GM21825 (cell line): ENCODE measurements around the gene HNRNPAB.
A peak's percentile ranks its signal among the peaks of the same experiment; 100 is the strongest.
"Not testable (repeated sequence)": the region's sequence is repeated elsewhere in the genome, so short reads cannot be mapped to it uniquely, and the experiment has no call there.

Experiments used
- ATAC-seq: cut with Tn5 transposase; IDR thresholded peaks from one replicate; pipeline ENCODE4 v1.9.1; 2021; ENCODE audit warnings: mild to moderate bottlenecking, moderate library complexity; ENCODE audit not compliant: unreplicated experiment

HNRNPAB gene

GRCh38 chr5:178196281-178196812, 8.0 kb upstream of the HNRNPAB start:
- ATAC-seq: no peak

DNA sequence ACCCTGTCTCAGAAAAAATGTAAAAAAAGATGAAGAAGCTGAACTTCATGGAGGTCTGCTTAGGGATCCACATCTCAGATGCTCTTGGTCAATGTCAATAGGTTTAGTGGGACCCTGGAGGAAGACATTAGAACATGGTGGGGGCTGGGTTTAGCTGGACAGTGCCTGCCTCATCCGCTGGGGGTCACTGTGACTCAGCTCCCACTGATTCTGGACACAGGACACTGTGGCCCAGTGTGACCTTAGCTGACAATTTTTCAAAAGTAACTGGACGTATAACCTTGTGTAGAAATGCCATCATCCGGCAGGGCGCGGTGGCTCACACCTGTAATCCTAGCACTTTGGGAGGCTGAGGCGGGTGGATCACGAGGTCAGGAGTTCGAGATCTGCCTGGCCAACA, 7.3 kb upstream of the HNRNPAB start:
- no peak for ATAC-seq

DNA sequence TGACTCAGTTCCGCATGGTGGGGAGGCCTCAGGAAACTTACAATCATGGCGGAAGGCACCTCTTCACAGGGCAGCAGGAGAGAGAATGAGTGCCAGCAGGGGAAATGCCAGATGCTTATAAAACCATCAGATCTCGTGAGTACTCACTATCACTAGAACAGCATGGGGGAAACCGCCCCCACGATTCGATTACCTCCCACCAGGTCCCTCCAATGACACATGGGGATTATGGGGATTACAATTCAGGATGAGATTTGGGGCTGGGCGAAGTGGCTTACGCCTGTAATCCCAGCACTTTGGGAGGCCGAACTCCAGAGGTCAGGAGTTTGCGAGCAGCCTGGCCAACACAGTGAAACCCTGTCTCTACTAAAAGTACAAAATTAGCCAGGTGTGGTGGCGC, 6.2 kb upstream of the HNRNPAB start:
- ATAC-seq: not testable (repeated sequence)

DNA sequence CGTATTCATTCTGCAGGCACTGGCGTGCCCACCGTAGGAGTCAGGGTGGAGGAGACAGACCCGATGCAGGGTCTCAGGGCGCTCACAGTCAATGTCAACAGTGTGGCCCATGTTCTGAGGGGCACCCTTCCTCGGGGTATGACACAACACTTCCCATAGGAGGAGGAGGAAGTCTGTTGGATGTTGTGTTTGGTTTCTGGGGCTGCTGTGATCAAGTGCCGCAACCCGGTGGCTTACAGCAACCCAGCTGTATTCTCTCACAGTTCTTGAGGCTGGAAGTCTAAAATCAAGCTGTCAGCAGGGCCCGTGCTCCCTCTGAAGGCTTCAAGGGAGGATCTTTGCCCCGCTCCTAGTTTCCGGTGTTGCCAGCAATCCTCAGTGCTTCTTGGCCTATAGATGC, 5.6 kb upstream of the HNRNPAB start:
- no peak for ATAC-seq

DNA sequence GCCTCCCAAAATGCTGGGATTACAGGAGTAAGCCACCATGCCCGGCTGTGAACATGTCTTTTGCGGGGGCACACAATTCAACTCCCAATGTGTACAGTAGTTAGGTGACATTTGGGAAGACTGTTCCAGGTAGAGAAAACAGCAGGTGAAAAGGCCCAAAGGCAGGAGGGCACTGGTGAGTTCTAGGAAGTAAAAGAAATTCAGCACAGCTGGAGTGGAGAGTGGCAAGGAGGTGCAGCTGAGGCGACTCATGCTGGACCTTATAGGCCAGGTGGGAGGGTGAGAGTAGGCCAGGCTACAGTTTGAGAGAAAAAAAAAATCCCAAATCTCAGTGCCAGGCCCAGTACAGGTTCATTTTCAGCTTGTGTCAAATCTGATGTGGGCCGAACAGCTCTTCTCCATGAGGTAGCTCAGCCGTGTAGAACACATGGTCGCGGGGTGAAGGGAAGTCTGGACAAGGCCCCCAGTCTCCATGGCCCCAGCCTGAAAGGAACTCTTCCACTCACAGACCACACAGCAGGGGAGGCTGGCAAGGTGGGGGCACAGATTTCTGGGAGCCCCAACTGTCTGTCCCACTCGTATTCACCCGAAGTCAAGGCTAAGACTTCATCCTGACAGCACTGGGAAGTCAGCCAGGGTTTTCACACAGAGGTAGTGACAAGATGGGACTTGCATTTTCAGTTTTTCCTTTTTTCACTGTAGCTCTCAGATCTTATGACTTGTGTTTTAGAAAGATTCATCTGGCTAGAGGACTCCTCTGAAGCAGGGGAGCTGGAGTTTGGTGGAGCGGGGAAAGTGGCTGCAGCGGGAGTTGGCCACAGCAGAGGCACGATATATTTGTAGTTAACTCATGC, 4.5 kb upstream of the HNRNPAB start:
- ATAC-seq: no peak

DNA sequence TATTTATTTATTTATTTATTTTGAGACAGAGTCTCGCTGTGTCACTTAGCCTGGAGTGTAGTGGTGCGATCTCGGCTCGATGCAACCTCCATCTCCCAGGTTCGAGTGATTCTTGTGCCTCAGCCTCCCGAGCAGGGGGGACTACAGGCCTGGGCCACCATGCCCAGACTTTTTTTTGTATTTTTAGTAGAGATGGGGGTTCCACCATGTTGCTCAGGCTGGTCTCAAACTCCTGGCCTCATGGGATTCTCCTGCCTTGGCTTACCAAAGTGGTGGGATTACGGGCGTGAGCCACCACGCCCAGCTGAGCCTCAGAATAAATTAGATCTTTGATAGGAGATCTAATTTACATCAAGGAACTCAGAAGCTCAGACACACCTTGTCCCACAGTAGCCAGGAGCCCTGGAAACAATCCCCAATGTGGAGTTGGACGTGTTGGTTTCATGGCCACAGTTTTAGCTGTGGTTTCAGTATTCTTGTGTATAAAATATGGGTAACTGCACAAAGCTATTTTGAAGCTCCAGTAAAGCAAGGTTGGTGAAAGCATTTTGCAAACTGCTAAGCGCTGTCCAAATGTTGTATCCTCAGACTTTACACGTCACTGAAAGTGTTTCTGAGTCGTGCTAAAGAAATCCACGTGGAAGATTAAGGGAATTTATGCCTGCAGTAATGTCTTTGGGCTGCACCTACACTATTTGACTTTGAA, 3.0 kb upstream of the HNRNPAB start:
- no peak for ATAC-seq

DNA sequence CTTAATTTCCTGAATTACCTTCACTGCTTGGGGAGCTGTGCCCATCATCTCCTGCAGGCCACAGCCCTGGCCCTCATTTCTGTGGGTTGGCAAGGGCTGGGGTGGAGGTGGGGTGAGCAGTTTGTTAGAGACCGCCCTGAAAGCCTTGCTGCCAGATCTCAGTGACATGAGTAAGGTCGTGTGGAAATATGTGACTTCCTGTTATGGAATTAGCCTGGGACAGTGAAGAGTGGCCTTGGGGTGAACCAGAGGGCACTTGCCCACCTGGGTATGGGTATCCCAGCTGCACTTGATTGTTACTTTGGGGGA, 2.5 kb upstream of the HNRNPAB start:
- ATAC-seq: no peak

- no peak for ATAC-seq
Observed at GRCh38 chr5:178202541-178202940, 1.8 kb upstream of the HNRNPAB start.

GRCh38 chr5:178203670-178204181, 607 bp upstream of the HNRNPAB start:
- no peak for ATAC-seq

- peak; percentile 56 for ATAC-seq
Observed at GRCh38 chr5:178204935-178205748, 809 bp downstream of the HNRNPAB start.

DNA sequence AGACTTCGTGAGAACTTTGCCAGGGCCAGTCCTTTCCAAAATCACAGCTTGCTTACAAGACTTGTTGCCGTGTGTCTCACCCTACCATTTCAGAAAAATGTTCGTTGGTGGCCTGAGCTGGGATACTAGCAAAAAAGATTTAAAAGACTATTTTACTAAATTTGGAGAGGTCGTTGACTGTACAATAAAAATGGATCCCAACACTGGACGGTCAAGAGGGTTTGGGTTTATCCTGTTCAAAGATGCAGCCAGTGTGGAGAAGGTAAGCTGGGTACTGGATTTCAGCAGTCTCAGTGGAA, 1.4 kb downstream of the HNRNPAB start:
- ATAC-seq: no peak

DNA sequence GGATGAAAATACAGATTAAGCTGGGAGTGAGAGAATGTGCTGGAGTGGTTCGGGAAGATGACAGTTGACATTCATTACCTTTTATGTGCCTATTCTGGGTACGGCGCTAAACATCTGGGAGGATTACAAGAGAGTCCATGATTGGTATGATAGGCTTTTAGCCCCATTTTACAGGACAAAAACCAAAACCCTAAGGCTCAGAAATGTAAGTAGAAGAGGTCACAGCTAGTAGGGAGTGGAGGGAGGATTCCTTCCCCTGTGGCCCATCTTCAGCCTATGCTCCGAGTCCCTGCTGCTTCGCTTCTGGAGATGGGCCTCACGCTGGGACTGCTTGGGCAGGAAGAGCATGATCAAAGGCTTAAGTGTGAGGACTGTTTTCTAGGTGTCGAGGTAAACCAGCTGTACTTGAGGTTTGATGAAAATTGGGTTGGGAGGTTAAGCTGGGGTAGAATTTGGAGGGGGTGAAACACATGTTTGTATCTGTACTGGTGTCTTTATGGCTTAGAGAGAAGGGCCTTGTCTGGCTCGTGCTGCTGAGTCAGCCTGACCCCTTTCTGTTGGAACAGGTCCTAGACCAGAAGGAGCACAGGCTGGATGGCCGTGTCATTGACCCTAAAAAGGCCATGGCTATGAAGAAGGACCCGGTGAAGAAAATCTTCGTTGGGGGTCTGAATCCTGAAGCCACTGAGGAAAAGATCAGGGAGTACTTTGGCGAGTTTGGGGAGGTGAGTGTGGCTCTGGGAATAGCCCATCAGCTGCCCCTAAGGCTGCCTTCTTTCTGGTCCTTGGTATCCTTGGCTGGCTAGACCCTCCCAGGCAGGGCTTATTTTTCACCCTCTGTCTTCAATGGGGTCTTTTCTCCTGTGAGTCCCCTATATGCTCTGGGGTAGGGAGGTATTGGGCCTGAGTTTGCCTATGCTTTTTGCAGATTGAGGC, 2.1 kb downstream of the HNRNPAB start:
- ATAC-seq: no peak

DNA sequence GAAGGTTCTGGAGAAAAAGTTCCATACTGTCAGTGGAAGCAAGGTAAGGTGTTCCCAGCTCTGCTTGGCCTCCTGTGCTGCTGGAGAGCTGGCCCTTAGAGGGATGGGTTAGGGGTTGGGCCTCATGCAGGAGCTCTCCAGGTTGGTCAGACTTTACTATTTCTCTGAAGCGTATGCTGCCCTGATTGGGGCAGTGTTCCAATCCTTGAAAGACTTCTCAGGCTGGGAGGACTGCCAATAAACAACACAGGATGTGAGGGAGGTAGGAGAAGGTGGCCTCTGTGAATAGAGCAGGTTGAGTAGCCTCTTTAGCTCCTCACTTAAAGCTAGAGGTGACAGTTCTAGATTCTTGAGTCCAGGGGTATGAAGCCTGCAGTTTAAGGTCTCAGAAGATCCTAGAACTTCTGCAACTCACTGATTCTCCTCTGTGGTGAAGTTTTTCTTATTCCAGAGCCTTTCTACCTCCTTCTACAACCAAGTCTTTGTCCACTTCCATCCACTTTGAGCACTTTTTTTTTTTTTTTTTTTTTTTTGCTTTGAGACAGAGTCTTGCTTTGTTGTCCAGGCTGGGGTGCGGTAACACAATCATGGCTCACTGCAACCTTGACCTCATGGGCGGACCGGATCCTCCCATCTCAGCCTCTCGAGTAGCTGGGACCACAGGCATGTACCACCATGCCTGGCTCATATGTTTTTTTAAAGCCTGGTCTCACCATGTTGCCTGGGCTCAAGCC, 3.0 kb downstream of the HNRNPAB start:
- no peak for ATAC-seq

DNA sequence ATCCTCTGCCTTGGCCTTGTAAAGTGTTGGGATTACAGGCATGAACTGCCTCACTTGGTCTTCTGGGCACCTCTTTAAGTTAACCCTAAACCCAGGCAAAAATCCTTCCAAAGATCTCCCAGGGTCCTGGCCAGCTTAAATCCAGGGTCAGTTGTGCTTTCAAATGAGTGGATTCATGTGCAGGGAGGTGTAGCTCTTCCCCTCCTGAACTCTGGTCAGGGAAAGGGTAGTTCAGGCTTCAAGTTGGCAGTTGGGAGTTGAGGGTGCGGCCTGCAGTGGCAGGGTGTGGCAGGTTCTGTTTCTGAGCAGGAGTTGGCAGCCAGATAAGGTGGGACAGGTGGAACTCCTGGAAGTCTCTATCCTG, 3.6 kb downstream of the HNRNPAB start:
- ATAC-seq: no peak

- ATAC-seq: no peak
Observed at GRCh38 chr5:178208540-178209227, 4.4 kb downstream of the HNRNPAB start.

DNA sequence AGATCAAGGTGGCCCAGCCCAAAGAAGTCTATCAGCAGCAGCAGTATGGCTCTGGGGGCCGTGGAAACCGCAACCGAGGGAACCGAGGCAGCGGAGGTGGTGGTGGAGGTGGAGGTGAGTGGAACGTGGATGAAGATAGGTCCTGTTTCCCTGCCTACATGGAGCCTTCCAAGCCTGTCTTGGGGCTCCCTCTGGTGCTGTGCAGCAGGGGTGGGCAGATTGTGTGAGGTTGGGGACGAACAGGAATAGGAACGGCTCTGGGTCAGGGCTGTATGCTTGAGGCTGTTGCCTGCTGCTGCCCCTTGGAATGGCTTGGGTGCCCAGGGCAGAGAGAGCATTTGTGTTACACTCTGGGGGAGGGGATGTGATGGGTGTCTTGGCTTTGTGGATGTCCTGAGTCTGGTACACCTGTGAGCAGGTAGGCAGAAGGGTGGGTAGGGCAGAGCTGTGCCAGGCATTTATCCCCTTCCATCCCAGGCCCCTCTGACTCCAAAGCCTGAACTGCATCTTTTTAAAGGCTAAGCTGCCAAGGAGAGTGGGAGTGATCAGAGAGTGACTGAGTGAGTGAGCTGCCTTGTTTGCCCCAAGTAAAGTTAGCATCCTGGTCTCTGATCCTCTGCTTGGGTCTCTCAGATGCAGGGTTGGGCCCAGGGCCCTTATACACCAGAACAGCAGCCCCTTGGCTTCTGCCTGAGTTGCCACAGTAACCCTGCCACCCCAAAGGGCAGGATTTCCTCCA, 5.2 kb downstream of the HNRNPAB start:
- ATAC-seq: no peak

- ATAC-seq: no peak
Observed at GRCh38 chr5:178210073-178210535, 5.8 kb downstream of the HNRNPAB start.

DNA sequence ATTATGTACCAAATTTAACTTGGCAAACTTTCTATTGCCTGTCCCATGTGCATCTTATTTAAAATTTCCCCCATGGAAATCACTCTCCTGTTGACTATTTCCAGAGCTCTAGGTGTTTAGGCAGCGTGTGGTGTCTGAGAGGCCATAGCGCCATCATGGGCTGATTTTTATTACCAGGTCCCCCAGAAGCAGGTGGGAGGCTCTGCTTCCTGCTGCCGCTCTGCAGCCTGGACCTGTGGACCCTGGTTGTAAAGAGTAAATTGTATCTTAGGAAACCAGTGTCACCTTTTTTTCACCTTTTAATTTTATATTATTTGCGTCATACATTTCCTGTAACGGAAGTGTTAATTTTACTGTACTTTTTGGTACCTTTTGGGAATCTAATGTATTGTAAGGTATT, 6.4 kb downstream of the HNRNPAB start:
- no peak for ATAC-seq
